ENCODE data around the gene SGF29.
"Not testable (repeated sequence)": the region's sequence is repeated elsewhere in the genome, so short reads cannot be mapped to it uniquely, and the experiment has no call there.

GRCh38 chr16:28616224-28616577 is 62.5 kb downstream of the SGF29 start:
- peak; percentile 50 for TF ChIP-seq CTCF (conservative IDR thresholded peaks at IDR 0.05)
- not testable (repeated sequence) for TF ChIP-seq ZFX (IDR thresholded peaks at IDR 0.05)
